Stomach (tissue), 4 donors: ENCODE data around the gene MEGF10.

Source experiments
- CTCF ChIP-seq, 7 experiments: fragments of 450-650 bp in 4 of 7; fragments of 200-600 bp in 3 of 7; sonication (generic) in 3 of 7; IDR thresholded peaks; one replicate each; pipeline ENCODE4 v1.5.1; 2016 to 2019; ENCODE audit warnings: antibody characterized with exemption in 7 of 7, control low read depth in 2 of 7, mild to moderate bottlenecking in 1 of 7
- EP300 ChIP-seq: sonication (generic); formaldehyde crosslinking; IDR thresholded peaks from one replicate; pipeline ENCODE4 v1.6.1; 2017; ENCODE audit warnings: antibody characterized with exemption

- TF ChIP-seq EP300 (no peak), CTCF (IDR thresholded peaks at IDR 0.05) (no peak)
These were observed 96.0 kb downstream of the MEGF10 start for GRCh38 chr5:127386557-127386956.
